HG03066 (cell line): ENCODE results near the gene SNAPIN.

Source experiments
- ATAC-seq: cut with Tn5 transposase; IDR thresholded peaks from one replicate; pipeline ENCODE4 v1.9.1; 2021; ENCODE audit warnings: low read depth; ENCODE audit not compliant: unreplicated experiment

The SNAPIN gene

GRCh38 chr1:153671628-153672353 is 13.3 kb downstream of the SNAPIN start:
- peak; percentile 17 for ATAC-seq

GRCh38 chr1:153673511-153673910 is 15.0 kb downstream of the SNAPIN start:
- ATAC-seq: no peak

GRCh38 chr1:153677718-153678518 is 19.4 kb downstream of the SNAPIN start:
- no peak for ATAC-seq

GRCh38 chr1:153678519-153679336 is 20.2 kb downstream of the SNAPIN start, which contains the start of gene NPR1:
Gene NPR1, plus strand, starts transcription at chr1:153678688. Its CDS starts 421 bp downstream, at chr1:153679109.
- ATAC-seq: no peak

- no peak for ATAC-seq
Measured at GRCh38 chr1:153679337-153680119, 21.0 kb downstream of the SNAPIN start.

- no peak for ATAC-seq
Measured at GRCh38 chr1:153680120-153680403, 21.6 kb downstream of the SNAPIN start.

- no peak for ATAC-seq
Measured at GRCh38 chr1:153682730-153683129, 24.2 kb downstream of the SNAPIN start.

GRCh38 chr1:153683854-153684253 is 25.4 kb downstream of the SNAPIN start:
- no peak for ATAC-seq

- ATAC-seq: no peak
Measured at GRCh38 chr1:153684892-153685291, 26.4 kb downstream of the SNAPIN start.

GRCh38 chr1:153685544-153686340 is 27.2 kb downstream of the SNAPIN start:
- ATAC-seq: no peak

- no peak for ATAC-seq
Measured at GRCh38 chr1:153687346-153688125, 29.0 kb downstream of the SNAPIN start.

- ATAC-seq: no peak
Measured at GRCh38 chr1:153688276-153688675, 29.8 kb downstream of the SNAPIN start.

GRCh38 chr1:153688736-153689328 is 30.3 kb downstream of the SNAPIN start:
- ATAC-seq: no peak

- ATAC-seq: no peak
Measured at GRCh38 chr1:153693466-153693865, 35.0 kb downstream of the SNAPIN start.

- ATAC-seq: no peak
Measured at GRCh38 chr1:153696741-153697140, 38.2 kb downstream of the SNAPIN start.

- no peak for ATAC-seq
Measured at GRCh38 chr1:153697191-153698019, 38.9 kb downstream of the SNAPIN start.

- no peak for ATAC-seq
Measured at GRCh38 chr1:153698020-153698922, 39.8 kb downstream of the SNAPIN start.
